COR-L47 (cell line): ENCODE measurements around the gene OMG.
"Not testable (repeated sequence)": the region's sequence is repeated elsewhere in the genome, so short reads cannot be mapped to it uniquely, and the experiment has no call there.

Experiments used
- DNase-seq: peaks from one replicate; lab custom pipeline; 2025; lab: John Stamatoyannopoulos, UW

The OMG gene

DNA sequence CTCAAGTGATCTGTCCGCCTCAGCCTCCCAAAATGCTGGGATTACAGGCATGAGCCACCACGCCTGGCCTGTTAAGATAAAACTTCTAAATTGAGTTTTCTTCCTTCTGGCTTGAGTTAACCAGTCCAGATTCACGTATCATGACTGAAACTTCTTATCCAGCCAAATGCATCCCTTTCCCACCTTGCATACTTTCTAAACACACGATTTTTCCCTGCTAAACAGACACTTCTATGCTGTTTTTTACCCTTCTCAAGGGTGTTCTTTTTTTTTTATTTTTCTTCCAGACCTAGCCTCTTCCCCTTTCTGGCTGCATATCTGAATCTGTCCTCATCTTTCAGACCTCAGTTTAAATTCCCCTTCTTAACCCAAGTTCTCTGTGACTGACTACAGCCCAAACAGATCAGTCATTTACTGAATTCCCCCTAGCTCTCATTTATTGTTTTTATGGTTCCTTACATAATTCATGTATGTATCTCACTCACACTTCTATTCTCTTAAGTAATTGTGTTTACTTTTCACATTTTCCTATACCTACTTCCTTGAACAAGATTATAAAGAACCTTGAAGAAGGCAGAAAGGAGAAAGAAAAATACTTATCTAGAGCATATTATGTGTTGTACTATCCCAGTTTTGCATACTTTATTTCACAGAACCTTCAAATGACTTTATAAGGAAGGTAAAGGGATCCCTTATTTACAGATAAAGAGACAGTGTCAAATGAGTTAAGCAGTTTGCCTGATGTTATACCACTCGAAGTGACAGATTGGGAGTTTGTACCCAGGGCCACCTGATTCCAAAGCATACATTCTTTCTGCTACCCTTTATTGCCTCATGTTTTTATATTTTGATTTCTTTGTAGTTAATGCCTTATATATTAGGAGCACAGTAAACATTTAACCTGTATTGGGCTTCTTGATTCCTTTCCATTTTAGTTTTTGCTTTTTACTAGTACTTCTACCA lies 11.6 kb upstream of the OMG start:
- DNase-seq: no peak

DNA sequence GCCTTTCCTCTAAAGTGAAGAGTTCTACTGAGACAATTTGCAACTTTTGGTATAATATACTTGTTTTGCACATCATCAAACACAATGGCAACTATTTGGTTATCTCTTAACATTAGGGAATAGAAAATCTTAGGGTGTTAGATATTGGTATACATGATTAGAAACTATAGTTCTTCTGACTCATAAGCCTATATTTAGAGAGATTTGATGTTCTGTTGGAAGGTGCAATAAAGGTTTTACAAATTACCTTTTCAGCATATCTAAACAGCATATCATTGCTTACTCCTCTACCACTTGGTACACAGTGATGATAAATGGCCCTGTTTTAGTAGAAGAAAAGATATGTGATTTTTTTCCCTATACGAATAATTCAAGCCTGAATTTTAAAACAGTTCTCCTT lies 10.6 kb upstream of the OMG start:
- no peak for DNase-seq

DNA sequence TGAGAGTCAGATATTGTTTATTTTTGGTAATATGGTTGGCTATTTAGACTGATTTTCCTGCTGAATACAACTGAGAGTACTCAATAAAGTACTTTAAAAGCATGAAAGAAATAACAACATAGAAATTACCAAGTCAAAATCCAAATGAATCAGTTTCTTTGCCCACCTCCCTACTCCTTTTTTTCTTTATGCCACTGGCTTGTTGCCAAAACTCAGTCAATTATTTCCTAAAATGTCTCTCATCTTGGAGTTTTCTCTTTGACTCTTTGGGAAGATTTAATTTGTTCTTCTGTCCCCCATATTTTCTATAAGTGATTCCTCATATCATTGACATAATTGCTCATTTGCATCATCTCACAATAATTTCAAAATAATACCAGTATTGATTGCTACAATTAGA lies 2.6 kb upstream of the OMG start:
- DNase-seq: no peak

DNA sequence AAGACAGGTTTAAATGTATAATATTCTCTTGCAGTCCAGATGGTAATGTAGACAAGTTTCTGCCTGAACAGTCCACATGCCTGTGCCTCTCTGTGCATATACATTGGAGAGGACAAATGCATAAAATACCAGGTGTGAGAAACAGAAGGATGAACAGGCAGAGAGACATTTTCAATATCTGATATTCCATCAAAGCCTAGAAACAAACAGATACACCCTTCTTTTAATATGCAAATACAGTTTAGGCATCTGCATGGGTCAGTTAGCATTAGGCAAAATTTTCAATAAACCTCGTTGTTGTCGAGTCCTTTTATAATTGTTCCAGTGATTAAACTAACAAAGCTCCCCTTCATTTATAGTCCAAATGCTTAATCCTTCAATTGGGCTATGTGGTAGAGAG lies 897 bp downstream of the OMG start:
- DNase-seq: no peak

DNA sequence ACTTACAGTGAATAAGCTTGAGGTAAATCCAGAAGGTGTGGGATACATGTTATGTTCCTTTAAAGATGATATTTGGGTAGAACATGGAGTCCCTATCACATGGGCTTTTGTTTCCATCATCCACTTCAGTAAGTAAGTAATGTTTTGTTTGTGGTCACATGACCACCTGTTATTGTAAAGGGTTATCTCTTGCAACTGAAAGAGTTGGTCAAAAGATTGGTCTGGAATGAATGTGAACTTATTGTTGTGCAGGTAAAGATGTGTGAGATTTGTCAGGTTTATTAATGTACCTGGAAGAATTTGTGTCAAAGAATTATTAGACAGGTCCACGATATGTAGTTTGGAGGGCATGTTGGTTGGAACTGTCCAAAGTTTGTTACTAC lies 1.6 kb downstream of the OMG start:
- DNase-seq: no peak

DNA sequence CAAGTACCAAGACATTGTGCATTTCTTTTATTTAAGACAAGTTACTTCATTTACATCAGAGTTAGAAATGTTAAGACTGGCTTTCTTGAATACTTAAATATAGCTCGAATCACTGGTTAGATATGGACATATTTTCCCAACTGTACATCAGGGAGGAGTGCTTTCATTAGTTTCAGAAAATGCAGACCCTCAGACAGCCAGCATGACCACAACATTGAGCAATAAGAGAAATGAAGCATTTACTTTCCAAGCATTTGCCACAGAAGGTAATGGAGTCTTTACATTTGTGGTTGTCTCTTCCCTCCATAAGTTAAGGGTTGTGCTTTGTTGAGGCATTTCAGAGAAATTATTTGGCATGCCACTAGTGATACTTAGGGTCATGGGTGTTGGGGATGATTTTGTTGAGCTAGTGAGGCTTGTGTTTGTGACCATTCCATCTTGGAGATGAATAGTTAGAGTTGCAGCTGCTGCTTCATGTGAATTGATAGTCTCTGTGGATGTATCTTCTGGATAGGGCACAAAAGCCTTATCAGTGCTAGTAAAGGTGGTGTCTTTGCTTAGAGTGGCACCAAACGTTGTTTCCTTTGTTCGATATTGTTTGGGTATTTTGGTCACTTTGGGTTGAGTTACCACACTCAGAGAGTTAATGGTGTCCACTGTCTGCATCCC lies 2.1 kb downstream of the OMG start:
- DNase-seq: no peak

DNA sequence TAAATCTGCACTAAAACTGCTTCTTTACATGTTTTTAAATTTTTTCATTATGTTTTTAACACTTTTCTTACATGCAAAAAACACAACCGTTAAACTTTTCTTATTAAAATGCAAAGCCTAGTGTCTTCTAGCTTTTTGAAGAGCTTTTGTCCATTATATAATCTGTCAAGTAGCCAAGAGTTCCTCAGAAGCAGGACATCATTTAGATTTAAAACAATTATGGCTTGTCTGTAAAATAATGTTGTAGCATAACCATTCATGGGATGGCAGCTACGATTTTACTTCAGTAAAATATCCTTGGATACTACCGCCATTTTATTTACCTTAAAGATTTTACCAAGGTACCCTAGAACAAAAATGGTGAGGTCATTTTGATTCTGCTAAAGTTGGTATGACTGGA lies 2.8 kb downstream of the OMG start:
- DNase-seq: no peak

DNA sequence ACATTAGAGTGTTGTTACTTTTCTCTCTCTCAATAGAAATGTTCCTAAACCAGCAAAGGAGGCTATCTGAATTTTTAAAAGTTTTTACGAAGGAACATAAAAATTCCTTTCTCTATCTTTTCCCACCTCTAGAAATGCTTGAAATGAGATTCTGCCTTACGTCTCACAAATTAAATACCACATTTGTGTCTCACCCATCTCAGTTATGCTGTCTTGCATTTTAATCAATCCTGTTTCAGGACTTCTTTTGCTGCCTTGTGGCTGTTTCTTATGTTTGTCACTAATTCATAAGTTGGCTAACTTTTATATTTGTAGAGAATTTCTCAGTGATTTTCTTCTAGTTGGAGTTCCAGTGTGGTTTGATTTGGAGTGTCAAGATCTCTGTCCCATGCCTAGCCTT lies 3.5 kb downstream of the OMG start:
- DNase-seq: no peak

DNA sequence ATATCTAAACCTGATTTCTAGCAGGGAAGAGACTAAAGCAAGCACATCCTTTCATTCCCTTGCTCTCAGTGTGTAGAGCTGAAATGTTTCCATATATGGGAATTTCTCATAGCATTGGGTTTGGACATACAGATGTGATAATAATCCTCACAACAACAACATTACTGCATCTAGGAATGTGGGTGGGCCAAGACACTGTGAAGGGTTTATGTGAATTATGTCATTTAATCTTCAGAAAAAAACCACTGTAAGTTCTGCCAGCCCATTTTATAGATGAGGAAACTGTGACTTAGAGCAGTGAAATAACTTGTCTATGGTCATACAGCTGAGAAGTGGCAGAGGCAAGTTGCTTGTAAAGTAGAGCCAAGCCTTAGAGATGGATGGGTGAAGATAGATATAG lies 5.2 kb downstream of the OMG start:
- no peak for DNase-seq

DNA sequence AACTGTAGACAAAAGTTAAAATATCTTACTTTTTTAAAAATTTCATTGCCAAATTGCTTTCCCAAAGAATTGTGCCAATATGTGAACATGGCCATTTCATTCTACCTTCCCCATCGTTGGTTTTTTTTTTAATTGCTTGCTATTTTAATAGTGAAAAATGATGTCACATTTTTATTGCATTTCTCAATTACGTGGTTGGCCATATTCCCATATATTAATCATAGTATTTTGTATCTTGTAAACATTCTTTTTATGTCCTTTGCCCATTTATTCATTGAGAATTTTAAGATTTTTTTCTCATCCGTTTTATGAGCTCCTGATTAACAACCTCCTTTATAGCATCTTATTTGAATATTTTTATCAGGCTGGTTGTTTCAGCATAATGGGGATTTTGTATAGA lies 7.2 kb downstream of the OMG start:
- no peak for DNase-seq

DNA sequence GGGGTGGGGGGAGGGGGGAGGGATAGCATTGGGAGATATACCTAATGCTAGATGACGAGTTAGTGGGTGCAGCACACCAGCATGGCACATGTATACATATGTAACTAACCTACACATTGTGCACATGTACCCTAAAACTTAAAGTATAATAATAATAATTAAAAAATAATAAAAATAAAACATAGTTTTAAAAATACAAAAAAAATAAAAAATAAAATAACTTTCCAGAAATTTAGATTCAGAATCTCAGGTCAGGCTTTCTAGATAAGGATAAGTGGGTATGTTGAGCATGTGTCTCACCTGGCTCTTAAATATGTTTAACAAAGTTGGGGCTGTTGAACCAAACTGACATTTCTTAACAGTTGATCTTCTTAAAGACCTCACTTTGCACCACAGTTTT lies 9.1 kb downstream of the OMG start:
- not testable (repeated sequence) for DNase-seq

DNA sequence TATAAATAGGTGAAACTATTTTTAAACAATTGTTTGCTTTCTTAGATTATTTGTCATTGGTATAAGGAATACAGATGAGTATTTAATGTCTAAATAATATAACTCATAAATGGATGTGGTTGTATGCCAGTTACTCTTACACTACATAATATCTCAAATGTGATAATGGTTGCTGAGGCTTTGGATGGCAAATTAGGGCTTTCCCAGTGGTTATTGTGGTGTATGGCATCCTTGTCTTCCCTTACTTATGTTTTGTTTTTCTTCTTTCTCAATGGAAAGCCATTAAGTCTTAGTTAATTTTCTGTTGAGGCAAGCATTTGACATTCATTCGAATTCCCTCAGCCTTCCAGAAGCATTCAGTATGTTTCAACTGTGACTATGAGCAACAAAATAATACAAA lies 10.5 kb downstream of the OMG start:
- no peak for DNase-seq

DNA sequence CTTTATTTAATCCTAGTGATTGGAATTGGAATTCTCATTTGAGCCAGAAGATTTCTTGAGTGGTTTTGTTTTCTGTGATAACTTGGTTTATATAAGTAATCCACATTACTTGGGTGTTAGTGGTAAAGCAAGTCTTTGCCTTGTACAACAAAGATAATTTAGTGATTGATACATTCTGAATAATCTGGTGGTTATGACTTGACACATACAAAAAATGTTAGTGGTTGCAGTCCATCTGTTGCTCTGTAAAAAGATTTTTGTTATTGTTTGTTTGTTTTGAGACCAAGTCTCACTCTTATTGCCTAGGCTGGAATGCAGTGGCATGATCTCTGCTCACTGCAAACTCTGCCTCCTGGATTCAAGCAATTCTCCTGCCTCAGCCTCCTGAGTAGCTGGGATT lies 13.2 kb downstream of the OMG start:
- DNase-seq: no peak

DNA sequence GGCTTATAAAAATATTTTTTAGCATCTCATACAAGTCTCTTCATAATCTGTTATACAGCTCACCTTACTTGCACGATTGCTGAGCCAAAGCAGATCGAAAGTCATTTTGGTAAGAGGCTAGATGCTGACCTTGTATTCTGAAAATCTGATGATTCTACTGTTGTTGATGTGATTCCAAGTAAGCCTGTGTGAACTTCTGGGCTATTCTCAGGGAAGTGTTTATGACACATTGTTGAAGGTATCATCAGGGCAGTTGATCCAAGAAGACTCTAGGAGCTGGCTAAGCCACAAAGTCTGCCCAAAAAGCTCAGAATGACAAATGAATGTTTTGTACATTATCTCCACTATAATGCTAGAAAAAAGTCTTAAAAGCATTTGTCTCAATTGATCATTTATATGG lies 16.0 kb downstream of the OMG start:
- no peak for DNase-seq

DNA sequence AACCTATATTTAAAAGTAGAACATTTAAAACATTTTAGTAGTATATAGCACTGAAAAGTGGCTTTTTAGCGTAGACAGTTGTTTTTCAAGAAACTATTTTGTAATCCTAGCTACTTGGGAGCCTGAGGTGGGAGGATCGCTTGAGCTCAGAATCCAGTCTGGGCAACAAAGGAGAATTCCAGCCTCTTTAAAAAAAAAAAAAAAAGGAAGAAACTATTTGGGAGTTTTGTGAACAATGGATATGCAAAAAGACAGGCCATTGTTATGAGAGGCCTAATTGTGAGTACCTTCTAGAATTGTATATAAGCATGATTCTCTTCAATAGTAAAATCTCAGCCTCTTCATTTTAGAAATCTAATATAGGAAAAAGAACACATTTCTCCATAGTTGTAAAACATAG lies 17.6 kb downstream of the OMG start:
- no peak for DNase-seq

DNA sequence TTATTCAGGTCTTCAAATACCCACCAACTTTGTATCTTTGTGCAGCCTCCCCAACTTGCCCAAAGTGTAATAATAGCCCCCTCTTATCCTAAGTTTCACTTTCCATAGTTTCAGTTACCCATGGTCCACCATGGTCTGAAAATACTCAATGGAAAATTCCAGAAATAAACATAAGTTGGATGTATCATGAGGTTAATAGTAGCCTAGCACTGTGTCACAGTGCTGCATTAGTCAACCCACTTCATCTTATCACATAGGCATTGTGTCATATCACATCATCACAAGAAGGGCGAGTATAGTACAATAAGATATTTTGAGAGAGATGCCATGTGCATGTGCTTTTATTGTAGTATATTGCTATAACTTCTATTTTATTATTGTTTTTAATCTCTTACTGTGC lies 21.9 kb downstream of the OMG start:
- DNase-seq: no peak

DNA sequence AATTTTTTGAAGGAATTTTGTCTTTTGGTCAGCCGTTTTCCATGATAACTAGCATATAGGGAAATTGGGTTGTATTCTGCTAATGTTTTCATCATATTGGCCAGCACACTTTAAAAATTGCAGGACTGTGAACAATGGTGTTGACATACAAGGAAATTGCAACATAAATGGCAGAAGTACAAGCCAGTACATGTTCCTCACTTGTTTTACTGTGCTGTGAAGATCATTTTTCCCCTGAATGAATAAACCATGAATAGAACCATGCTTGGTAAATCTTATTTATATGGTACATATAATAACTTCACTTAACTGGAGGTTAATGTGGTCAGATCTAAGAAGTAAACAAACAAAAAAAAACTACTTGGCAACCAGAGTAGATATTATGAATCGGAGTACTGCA lies 22.8 kb downstream of the OMG start:
- peak; percentile 5 for DNase-seq

DNA sequence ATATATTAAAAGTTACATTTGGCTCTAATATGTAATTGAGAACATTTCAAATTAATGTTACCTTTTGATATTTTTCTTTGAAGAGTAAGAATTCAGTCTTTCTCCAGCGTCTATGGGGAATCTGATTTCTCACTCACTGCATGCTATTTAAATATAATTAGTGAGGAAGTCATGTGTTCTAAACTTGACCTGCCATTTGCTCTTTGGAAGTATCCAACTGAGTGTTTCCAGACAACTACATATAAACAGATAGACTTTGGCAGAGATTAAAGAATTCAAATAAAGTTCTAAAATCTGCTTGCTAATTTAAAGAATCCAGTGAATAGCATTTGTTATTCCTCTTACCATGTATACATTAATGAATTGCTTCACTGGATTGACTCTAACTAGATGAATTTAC lies 23.5 kb downstream of the OMG start:
- no peak for DNase-seq

DNA sequence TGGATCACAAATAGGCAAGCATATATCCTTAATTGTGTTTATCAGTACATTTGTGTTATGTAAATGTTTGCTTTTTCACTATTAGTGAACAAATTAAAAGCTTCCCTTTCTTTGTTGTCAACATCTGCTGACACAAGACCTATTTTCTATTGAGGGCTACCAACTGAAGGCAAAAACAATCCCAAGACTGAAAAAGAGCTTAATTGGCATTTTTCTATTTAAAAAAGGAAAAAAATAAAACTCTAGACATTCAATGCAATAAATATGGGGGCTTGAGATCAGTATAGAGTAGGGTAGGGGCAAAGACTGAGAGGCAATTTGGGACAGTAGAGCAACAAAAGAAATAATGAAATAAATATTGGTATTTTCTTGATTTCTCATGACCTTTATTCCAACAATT lies 24.2 kb downstream of the OMG start:
- DNase-seq: no peak

DNA sequence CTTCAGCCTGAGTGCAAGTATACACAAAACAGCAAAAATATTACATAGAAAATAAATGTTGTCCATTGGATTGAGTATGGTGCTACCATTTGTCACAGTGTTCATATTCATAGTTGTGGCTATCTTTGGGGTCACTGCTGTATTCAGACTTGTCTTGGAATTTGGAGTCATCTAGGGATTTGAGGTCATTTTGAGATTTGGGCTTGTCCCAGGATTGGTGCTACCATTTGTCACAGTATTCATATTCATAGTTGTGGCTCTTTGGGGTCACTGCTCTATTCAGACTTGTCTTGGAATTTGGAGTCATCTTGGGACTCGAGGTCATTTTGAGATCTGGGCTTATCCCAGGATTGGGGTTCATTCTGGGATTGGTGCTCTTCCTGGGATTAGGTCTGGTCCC lies 24.8 kb downstream of the OMG start:
- no peak for DNase-seq

DNA sequence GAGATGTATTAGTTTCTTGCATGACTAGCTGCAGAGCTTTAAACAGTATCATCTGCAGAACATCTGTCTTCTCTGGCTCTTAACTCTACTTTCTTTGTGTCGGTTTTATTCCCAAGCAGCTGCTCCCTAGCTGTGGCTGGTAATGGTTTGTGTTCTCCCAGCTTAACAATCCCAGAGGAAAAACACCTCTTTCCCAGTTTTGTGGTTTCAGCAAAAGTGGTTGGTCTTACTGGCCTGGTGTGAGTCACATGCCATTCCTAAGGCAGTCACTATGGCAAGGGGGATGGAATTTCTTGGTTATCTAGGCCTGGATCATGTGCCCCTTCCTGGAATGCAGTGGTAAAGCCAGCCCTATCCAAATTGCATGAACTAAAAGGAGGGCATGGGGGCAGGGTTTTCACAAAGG lies 27.5 kb downstream of the OMG start:
- no peak for DNase-seq

DNA sequence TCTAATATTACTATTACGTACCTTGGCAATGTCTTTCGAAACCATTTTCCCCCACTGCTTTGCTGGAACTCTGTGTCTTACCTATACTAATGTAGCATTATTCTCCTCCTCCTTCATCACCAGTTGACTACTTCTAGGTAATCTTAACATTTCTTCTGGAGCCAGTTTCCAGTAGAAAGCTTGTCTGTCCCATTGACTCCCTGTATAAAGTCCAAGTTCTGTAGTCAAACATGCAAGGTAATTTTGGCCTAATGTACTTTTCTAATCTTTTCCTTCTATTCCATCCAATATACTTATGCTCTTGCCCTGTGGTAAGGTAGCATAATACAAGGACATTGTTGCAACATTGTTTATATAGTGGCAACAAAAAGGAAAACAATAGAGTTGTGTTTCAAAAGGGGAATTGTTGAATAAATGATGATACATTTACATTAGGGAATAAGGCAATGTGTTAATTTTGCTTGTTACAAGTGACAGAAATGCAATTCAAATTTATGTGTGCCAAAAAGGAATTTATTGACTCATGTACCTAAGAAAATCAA lies 27.9 kb downstream of the OMG start:
- DNase-seq: no peak

DNA sequence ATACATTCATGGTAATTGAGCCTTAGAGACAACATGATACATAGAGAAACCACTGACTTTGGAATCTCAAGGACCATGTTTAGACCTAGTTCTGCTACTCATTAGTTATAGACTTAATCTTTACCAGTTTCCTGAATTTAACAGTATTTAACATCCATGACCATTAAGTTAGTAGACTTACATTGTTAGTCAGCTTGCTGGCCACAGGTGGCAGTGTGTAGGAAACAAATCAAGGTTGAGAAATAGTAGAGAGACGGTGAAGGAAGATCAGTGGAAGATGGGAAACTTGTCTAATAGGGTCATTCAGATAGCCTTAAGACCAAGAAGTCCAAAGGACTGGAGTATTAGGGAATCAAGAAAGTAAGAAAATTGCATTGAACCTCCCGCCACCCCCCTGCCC lies 31.0 kb downstream of the OMG start:
- no peak for DNase-seq
